Endothelial cell of umbilical vein (primary cell): ENCODE measurements around the gene SLC7A6OS. TPM values are rescaled to one million over a fixed set of nuclear protein-coding genes. Genes with fewer than 3 reads are reported as not detected.

Source experiments
- BruUV-seq: library from RNA; stranded (reverse); fragments of 400-500 nt; replicated peaks from 2 replicates; lab custom pipeline; 2021; lab: Mats Ljungman, UMichigan
- CTCF ChIA-PET: fragments of 300-600, 350-600 bp; sonication (Branson Sonifier 250); formaldehyde crosslinking; loops from one replicate; lab custom pipeline; 2021; ENCODE audit warnings: antibody characterized with exemption, inconsistent platforms; lab: Charles Lee
- POLR2A ChIA-PET: fragments of 300-600, 350-600 bp; sonication (Branson Sonifier 250); formaldehyde crosslinking; loops from one replicate; lab custom pipeline; 2021; ENCODE audit warnings: antibody characterized with exemption, inconsistent platforms; lab: Charles Lee
- DNase-seq: peaks from one replicate; pipeline ENCODE4 v3.0.0-alpha.2; 2011; ENCODE audit warnings: low read depth, low spot score
- FAIRE-seq: peaks from 2 replicates; lab custom pipeline; 2011; peaks lifted over from hg19 to GRCh38; lab: Jason Lieb, UNC
- H2AFZ ChIP-seq: 2 replicates; pipeline ENCODE4 v1.6.0; 2012; ENCODE audit warnings: low read depth, low read length, control low read depth, inconsistent platforms
- H3K27ac ChIP-seq: 2 replicates; pipeline ENCODE4 v1.5.1; 2011; ENCODE audit warnings: low read depth, mild to moderate bottlenecking, control low read depth, low read length, moderate library complexity; ENCODE audit not compliant: insufficient read depth
- H3K27me3 ChIP-seq, 2 experiments: 2 replicates each; pipeline versions ENCODE4 v1.6.0 to v1.6.1; 2011; ENCODE audit warnings: low read length in 2 of 2, mixed read lengths in 1 of 2; ENCODE audit not compliant: control insufficient read depth in 2 of 2, insufficient read depth in 2 of 2
- H3K36me3 ChIP-seq, 2 experiments: 2 replicates in 1 of 2; 3 replicates in 1 of 2; pipeline ENCODE4 v1.5.1; 2011; ENCODE audit warnings: low read length in 2 of 2, mild to moderate bottlenecking in 1 of 2, moderate library complexity in 1 of 2; ENCODE audit not compliant: control insufficient read depth in 2 of 2, insufficient read depth in 2 of 2; ENCODE audit errors: extremely low read depth in 1 of 2
- H3K4me1 ChIP-seq: 3 replicates; pipeline ENCODE4 v1.5.1; 2011; ENCODE audit warnings: mild to moderate bottlenecking, low read length; ENCODE audit not compliant: control insufficient read depth, insufficient read depth; ENCODE audit errors: extremely low read depth
- H3K4me2 ChIP-seq: 2 replicates; pipeline ENCODE4 v1.6.1; 2011; ENCODE audit warnings: low read length, control low read depth, mixed read lengths; ENCODE audit not compliant: insufficient read depth
- H3K4me3 ChIP-seq, 3 experiments: fragments of 200-600 bp in 1 of 3; sonication (generic), shearing (Covaris generic) in 1 of 3; replicated peaks in 1 of 3; 2 replicates each; pipeline ENCODE4 v1.5.1; 2011 to 2016; ENCODE audit warnings: control low read depth in 3 of 3, low read length in 3 of 3, mild to moderate bottlenecking in 2 of 3, inconsistent platforms in 1 of 3, low read depth in 1 of 3, moderate library complexity in 1 of 3; ENCODE audit not compliant: insufficient read depth in 1 of 3
- H3K79me2 ChIP-seq: 2 replicates; pipeline ENCODE4 v1.6.0; 2012; ENCODE audit warnings: low read length, inconsistent platforms; ENCODE audit not compliant: control insufficient read depth, insufficient read depth
- H3K9ac ChIP-seq: replicated peaks from 2 replicates; pipeline ENCODE3; 2011; ENCODE audit warnings: low read length, control low read depth; ENCODE audit not compliant: insufficient read depth; ENCODE audit errors: extremely low read depth
- H3K9me1 ChIP-seq: replicated peaks from 3 replicates; pipeline ENCODE4 v1.6.0; 2011; ENCODE audit warnings: mild to moderate bottlenecking, low read length; ENCODE audit not compliant: control insufficient read depth, insufficient read depth; ENCODE audit errors: extremely low read depth
- H3K9me3 ChIP-seq: replicated peaks from 2 replicates; pipeline ENCODE4 v1.5.1; 2012; ENCODE audit warnings: low read length, inconsistent platforms; ENCODE audit not compliant: control insufficient read depth, insufficient read depth
- H4K20me1 ChIP-seq: replicated peaks from 2 replicates; pipeline ENCODE3; 2011; ENCODE audit warnings: mild to moderate bottlenecking, low read length; ENCODE audit not compliant: control insufficient read depth, insufficient read depth; ENCODE audit errors: extremely low read depth
- EZH2 ChIP-seq: IDR thresholded peaks from 2 replicates; pipeline ENCODE4 v1.6.1; 2012; ENCODE audit warnings: borderline replicate concordance, low read depth, mild to moderate bottlenecking, moderate library complexity, low read length, inconsistent platforms; ENCODE audit not compliant: severe bottlenecking
- FOS ChIP-seq: IDR thresholded peaks from 2 replicates; pipeline ENCODE4 v1.6.1; 2011; ENCODE audit warnings: mild to moderate bottlenecking, low read length, moderate library complexity, borderline replicate concordance; ENCODE audit not compliant: insufficient read depth
- GATA2 ChIP-seq: IDR thresholded peaks from 2 replicates; pipeline ENCODE4 v1.7.0; 2011; ENCODE audit warnings: low read depth, mild to moderate bottlenecking, moderate library complexity, mixed read lengths, low read length; ENCODE audit not compliant: insufficient read length, insufficient read depth
- JUN ChIP-seq: IDR thresholded peaks from 2 replicates; pipeline ENCODE4 v1.6.1; 2011; ENCODE audit warnings: borderline replicate concordance, low read depth; ENCODE audit not compliant: insufficient read length, insufficient read depth
- MYC ChIP-seq: IDR thresholded peaks from one replicate; pipeline ENCODE4 v1.6.1; 2011; ENCODE audit warnings: mild to moderate bottlenecking, low read depth, low read length
- POLR2A ChIP-seq: IDR thresholded peaks from 2 replicates; pipeline ENCODE4 v1.6.1; 2012; ENCODE audit warnings: low read depth, mild to moderate bottlenecking, control low read depth, low read length
- POLR2AphosphoS5 ChIP-seq: IDR thresholded peaks from 2 replicates; pipeline ENCODE4 v1.6.1; 2012; ENCODE audit warnings: low read depth, mild to moderate bottlenecking, control low read depth, low read length, moderate library complexity; ENCODE audit not compliant: insufficient read depth
- dilution Hi-C: fragments of 300-500 bp; cut with MboI; formaldehyde crosslinking; loops from one replicate; pipeline ENCODE4 v1.15.0; 2019; ENCODE audit warnings: low sequenced_read_pairs; ENCODE audit not compliant: extremely low pct_ligation_motif_present
- intact Hi-C: fragments of 100-400 bp; cut with micrococcal nuclease; formaldehyde crosslinking; loops from one replicate; pipeline ENCODE4 v1.10.0; 2022
- polyA plus RNA-seq, 4 experiments: library from polyadenylated mRNA; depleted of rRNA in 3 of 4; stranded (reverse) in 3 of 4; unstranded in 1 of 4; fragments of >200 nt; gene quantifications; 2 replicates each; pipeline versions ENCODE4 v1.2.1 to v1.2.3, GENCODE V29; 2011 to 2012; ENCODE audit warnings: missing spikeins in 1 of 4
- total RNA-seq: library from RNA; stranded (reverse); gene quantifications from 2 replicates; pipeline ENCODE4 v1.2.3, GENCODE V29; 2021
- TF ChIP-seq, protein P1 (sequence below), 2 donors: IDR thresholded peaks; 1 replicate in 1 of 2; 2 replicates in 1 of 2; pipeline ENCODE4 v1.5.1; 2011; ENCODE audit warnings: low read length in 2 of 2, mild to moderate bottlenecking in 2 of 2, moderate library complexity in 2 of 2, control low read depth in 1 of 2, inconsistent platforms in 1 of 2, low read depth in 1 of 2; ENCODE audit not compliant: insufficient read depth in 1 of 2; ENCODE audit errors: extremely low read depth in 1 of 2
- TF ChIP-seq, protein P2 (sequence below): IDR thresholded peaks from 2 replicates; pipeline ENCODE4 v1.6.1; 2011; ENCODE audit not compliant: insufficient read depth, insufficient read length

Gene SLC7A6OS
- total and polyA plus RNA-seq, 2 donors (not counting 3 experiments of a cell fraction or from before 2014, with no cell fraction given), result 8.3 to 22.9 TPM

DNA sequence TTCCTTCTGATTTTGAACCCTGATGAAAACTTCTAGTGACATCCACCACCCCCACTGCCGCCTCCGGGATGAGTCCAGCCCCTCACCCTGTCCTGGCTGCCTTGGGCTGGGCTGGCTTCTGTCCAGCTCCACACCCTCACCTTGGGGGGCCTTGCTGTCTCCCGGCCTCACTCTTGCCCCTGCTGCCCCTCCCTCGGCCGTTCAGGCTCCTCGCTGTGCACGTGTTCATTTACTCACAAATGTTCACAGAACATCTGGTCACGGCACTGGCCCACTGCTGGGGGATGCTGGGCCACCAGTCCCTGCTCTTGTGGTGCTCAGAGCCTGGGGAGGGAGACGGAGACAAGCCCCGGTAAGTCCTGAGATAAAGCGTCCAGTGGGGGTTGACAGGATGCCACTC, 40.7 kb upstream of the SLC7A6OS start:
- peaks cover 0 to 52% of the 10 kb centered on the region in 2 experiments for H3K36me3 ChIP-seq

More for the DNA sequence above, 40.7 kb upstream of the SLC7A6OS start:
- ChIA-PET POLR2A (no interaction called here), CTCF (no interaction called here)
- no peaks in the 10 kb centered on the region for H3K79me2 ChIP-seq
- H4K20me1 ChIP-seq, result no peaks in the 10 kb centered on the region
- DNase-seq (no peak), FAIRE-seq (no peak)
- no peak overlapping the region for H3K4me3 ChIP-seq
- no peaks in the 10 kb centered on the region for H3K27me3 ChIP-seq
- H2AFZ ChIP-seq, result no peak overlapping the region
- no peak overlapping the region for H3K27ac ChIP-seq
- BruUV-seq, result no TSS peak
- intact Hi-C loops (no loop called here), dilution Hi-C loops (no loop called here)
- no peaks in the 10 kb centered on the region for H3K4me1 ChIP-seq
- TF ChIP-seq POLR2AphosphoS5, result no peak
- no peak for TF ChIP-seq FOS
- TF ChIP-seq JUN, result no peak
- TF ChIP-seq EZH2, result no peak
- TF ChIP-seq MYC, result no peak
- TF ChIP-seq GATA2, result no peak
- TF ChIP-seq, protein P1, sequence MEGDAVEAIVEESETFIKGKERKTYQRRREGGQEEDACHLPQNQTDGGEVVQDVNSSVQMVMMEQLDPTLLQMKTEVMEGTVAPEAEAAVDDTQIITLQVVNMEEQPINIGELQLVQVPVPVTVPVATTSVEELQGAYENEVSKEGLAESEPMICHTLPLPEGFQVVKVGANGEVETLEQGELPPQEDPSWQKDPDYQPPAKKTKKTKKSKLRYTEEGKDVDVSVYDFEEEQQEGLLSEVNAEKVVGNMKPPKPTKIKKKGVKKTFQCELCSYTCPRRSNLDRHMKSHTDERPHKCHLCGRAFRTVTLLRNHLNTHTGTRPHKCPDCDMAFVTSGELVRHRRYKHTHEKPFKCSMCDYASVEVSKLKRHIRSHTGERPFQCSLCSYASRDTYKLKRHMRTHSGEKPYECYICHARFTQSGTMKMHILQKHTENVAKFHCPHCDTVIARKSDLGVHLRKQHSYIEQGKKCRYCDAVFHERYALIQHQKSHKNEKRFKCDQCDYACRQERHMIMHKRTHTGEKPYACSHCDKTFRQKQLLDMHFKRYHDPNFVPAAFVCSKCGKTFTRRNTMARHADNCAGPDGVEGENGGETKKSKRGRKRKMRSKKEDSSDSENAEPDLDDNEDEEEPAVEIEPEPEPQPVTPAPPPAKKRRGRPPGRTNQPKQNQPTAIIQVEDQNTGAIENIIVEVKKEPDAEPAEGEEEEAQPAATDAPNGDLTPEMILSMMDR (IDR thresholded peaks at IDR 0.05; ENCODE audit: extremely low read depth in 1 of 2, insufficient read depth in 1 of 2, low read depth in 1 of 2, low read length in 2 of 2), result no peak
- TF ChIP-seq, protein P2, sequence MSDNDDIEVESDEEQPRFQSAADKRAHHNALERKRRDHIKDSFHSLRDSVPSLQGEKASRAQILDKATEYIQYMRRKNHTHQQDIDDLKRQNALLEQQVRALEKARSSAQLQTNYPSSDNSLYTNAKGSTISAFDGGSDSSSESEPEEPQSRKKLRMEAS, result no peak
- TF ChIP-seq POLR2A, result no peak
- H3K9ac ChIP-seq, result no peak overlapping the region
- H3K9me1 ChIP-seq, result no peaks in the 10 kb centered on the region
- no peak overlapping the region for H3K4me2 ChIP-seq
- no peaks in the 10 kb centered on the region for H3K9me3 ChIP-seq
